ENCODE data around the gene MBTPS1. TPM values are rescaled to one million over a fixed set of nuclear protein-coding genes. Genes with fewer than 3 reads are reported as not detected.

Gene MBTPS1
- total and polyA plus RNA-seq, 2 donors from 2014 or later: 45.5 to 91.7 TPM

- TF ChIP-seq CTCF (IDR thresholded peaks at IDR 0.05; ENCODE audit: borderline replicate concordance, extremely low read depth, insufficient read depth): no peak
- intact Hi-C loops (cut with DNase I): no loop called here
- no peaks in the 10 kb centered on the region for H3K36me3 ChIP-seq (ENCODE audit: control insufficient read depth in 2 of 3, insufficient read depth in 3 of 3, low read length in 3 of 3)
- H3K27me3 ChIP-seq (ENCODE audit: control insufficient read depth, insufficient read depth, low read length): no peaks in the 10 kb centered on the region
- DNase-seq (no peak), FAIRE-seq (no peak)
- H3K9ac ChIP-seq (ENCODE audit: low read length in 3 of 3): no peak overlapping the region
- H3K9me3 ChIP-seq (ENCODE audit: control insufficient read depth in 2 of 3, insufficient read depth in 1 of 3, low read length in 3 of 3): no peaks in the 10 kb centered on the region
- no peak overlapping the region for H3K4me3 ChIP-seq (ENCODE audit: low read length in 3 of 3)
- peaks cover 4 to 12% (median 8%) of the 10 kb centered on the region in 3 donors for H3K4me1 ChIP-seq (ENCODE audit: control insufficient read depth in 2 of 3, insufficient read depth in 2 of 3, low read depth in 1 of 3, low read length in 3 of 3)
- H3K27ac ChIP-seq (ENCODE audit: low read depth in 2 of 2, low read length in 2 of 2): no peak overlapping the region
Observed at GRCh38 chr16:84143081-84143480, 26.3 kb upstream of the MBTPS1 start.

GRCh38 chr16:84141143-84141670, 24.5 kb upstream of the MBTPS1 start:
- no peak for TF ChIP-seq CTCF (IDR thresholded peaks at IDR 0.05; ENCODE audit: borderline replicate concordance, extremely low read depth, insufficient read depth)
- H3K9me3 ChIP-seq (ENCODE audit: control insufficient read depth in 2 of 3, insufficient read depth in 1 of 3, low read length in 3 of 3): no peaks in the 10 kb centered on the region
- H3K9ac ChIP-seq (ENCODE audit: low read length in 3 of 3): no peak overlapping the region
- H3K4me3 ChIP-seq (ENCODE audit: low read length in 3 of 3): no peak overlapping the region
- H3K27me3 ChIP-seq (ENCODE audit: control insufficient read depth, insufficient read depth, low read length): no peaks in the 10 kb centered on the region
- H3K27ac ChIP-seq (ENCODE audit: low read depth in 2 of 2, low read length in 2 of 2): no peak overlapping the region
- intact Hi-C loops (cut with DNase I): no loop called here
- FAIRE-seq: no peak
- peaks cover 4 to 12% (median 9%) of the 10 kb centered on the region in 3 donors for H3K4me1 ChIP-seq (ENCODE audit: control insufficient read depth in 2 of 3, insufficient read depth in 2 of 3, low read depth in 1 of 3, low read length in 3 of 3)
- DNase-seq: no peak
- H3K36me3 ChIP-seq (ENCODE audit: control insufficient read depth in 2 of 3, insufficient read depth in 3 of 3, low read length in 3 of 3): no peaks in the 10 kb centered on the region

GRCh38 chr16:84139628-84140258, 23.0 kb upstream of the MBTPS1 start:
- Histone ChIP-seq H3K9ac (ENCODE audit: low read length in 3 of 3) (no peak overlapping the region), H3K4me3 (ENCODE audit: low read length in 3 of 3) (no peak overlapping the region), H3K27ac (ENCODE audit: low read depth in 2 of 2, low read length in 2 of 2) (no peak overlapping the region), H3K9me3 (ENCODE audit: control insufficient read depth in 2 of 3, insufficient read depth in 1 of 3, low read length in 3 of 3) (no peaks in the 10 kb centered on the region), H3K27me3 (ENCODE audit: control insufficient read depth, insufficient read depth, low read length) (no peaks in the 10 kb centered on the region), H3K4me1 (ENCODE audit: control insufficient read depth in 2 of 3, insufficient read depth in 2 of 3, low read depth in 1 of 3, low read length in 3 of 3) (peaks cover 4 to 9% (median 9%) of the 10 kb centered on the region in 3 donors), H3K36me3 (ENCODE audit: control insufficient read depth in 2 of 3, insufficient read depth in 3 of 3, low read length in 3 of 3) (no peaks in the 10 kb centered on the region)
- no peak for TF ChIP-seq CTCF (IDR thresholded peaks at IDR 0.05; ENCODE audit: borderline replicate concordance, extremely low read depth, insufficient read depth)
- intact Hi-C loops (cut with DNase I): no loop called here
- no peak for DNase-seq
- no peak for FAIRE-seq

Measured in kidney (tissue), 14 donors.